Neural crest cell (in vitro differentiated cells): ENCODE measurements around the gene RSPRY1. TPM values are rescaled to one million over a fixed set of nuclear protein-coding genes. Genes with fewer than 3 reads are reported as not detected.

ENCODE experiments used
- DNase-seq: peaks from one replicate; pipeline ENCODE4 v3.0.0; 2021; ENCODE audit warnings: low read depth, mixed read lengths, low spot score
- H3K27ac Mint-ChIP-seq: one replicate; pipeline ENCODE4 v1.8.0; 2021; ENCODE audit warnings: mild to moderate bottlenecking, mixed read lengths; ENCODE audit not compliant: unreplicated experiment
- H3K27me3 Mint-ChIP-seq: 2 replicates; pipeline ENCODE4 v1.8.0; 2021; ENCODE audit warnings: low read depth, mild to moderate bottlenecking, mixed read lengths
- H3K36me3 Mint-ChIP-seq: 2 replicates; pipeline ENCODE4 v1.8.0; 2021; ENCODE audit warnings: low read depth, mild to moderate bottlenecking, mixed read lengths
- H3K4me1 Mint-ChIP-seq: 2 replicates; pipeline ENCODE4 v1.8.0; 2021; ENCODE audit warnings: mixed read lengths
- H3K4me3 Mint-ChIP-seq: one replicate; pipeline ENCODE4 v1.8.0; 2021; ENCODE audit warnings: mild to moderate bottlenecking, mixed read lengths
- H3K9me3 Mint-ChIP-seq: 2 replicates; pipeline ENCODE4 v1.8.0; 2021; ENCODE audit warnings: mixed read lengths
- CTCF ChIP-seq: fragments of 200-600 bp; sonication (generic); conservative IDR thresholded peaks from 2 replicates; pipeline ENCODE4 v1.5.0; 2021; ENCODE audit warnings: antibody characterized with exemption, mild to moderate bottlenecking
- total RNA-seq: library from RNA; stranded (reverse); gene quantifications from 2 replicates; pipeline ENCODE4 v1.2.1, GENCODE V29; 2021

The RSPRY1 gene
- total RNA-seq, 1 donor from 2014 or later: 53.4 TPM

- no peak overlapping the region for H3K4me3 Mint-ChIP-seq
- no peak for TF ChIP-seq CTCF
- DNase-seq: no peak
- peaks cover 4% of the 10 kb centered on the region for H3K4me1 Mint-ChIP-seq
- peaks cover 6% of the 10 kb centered on the region for H3K27me3 Mint-ChIP-seq
- H3K36me3 Mint-ChIP-seq: no peaks in the 10 kb centered on the region
- no peak overlapping the region for H3K27ac Mint-ChIP-seq
- H3K9me3 Mint-ChIP-seq: no peaks in the 10 kb centered on the region
Measured at GRCh38 chr16:57276596-57276995, 90.5 kb downstream of the RSPRY1 start.

- no peak overlapping the region for H3K4me3 Mint-ChIP-seq
- DNase-seq: no peak
- no peaks in the 10 kb centered on the region for H3K36me3 Mint-ChIP-seq
- H3K9me3 Mint-ChIP-seq: no peaks in the 10 kb centered on the region
- no peak overlapping the region for H3K27ac Mint-ChIP-seq
- H3K4me1 Mint-ChIP-seq: peaks cover 4% of the 10 kb centered on the region
- TF ChIP-seq CTCF: no peak
- H3K27me3 Mint-ChIP-seq: peaks cover 15% of the 10 kb centered on the region
Measured at GRCh38 chr16:57277586-57277985, 91.5 kb downstream of the RSPRY1 start.

GRCh38 chr16:57278494-57278893 lies 92.4 kb downstream of the RSPRY1 start:
- Mint-ChIP-seq H3K27ac (peak overlapping the region; percentile 19), H3K27me3 (peaks cover 24% of the 10 kb centered on the region), H3K36me3 (no peaks in the 10 kb centered on the region), H3K4me3 (no peak overlapping the region), H3K4me1 (peaks cover 4% of the 10 kb centered on the region), H3K9me3 (no peaks in the 10 kb centered on the region)
- DNase-seq: no peak
- TF ChIP-seq CTCF: no peak

- Mint-ChIP-seq H3K27me3 (peaks cover 35% of the 10 kb centered on the region), H3K4me3 (no peak overlapping the region), H3K27ac (no peak overlapping the region), H3K4me1 (no peaks in the 10 kb centered on the region), H3K9me3 (no peaks in the 10 kb centered on the region), H3K36me3 (no peaks in the 10 kb centered on the region)
- no peak for TF ChIP-seq CTCF
- DNase-seq: no peak
Measured at GRCh38 chr16:57279780-57280638, 93.9 kb downstream of the RSPRY1 start.

GRCh38 chr16:57281791-57282190 lies 95.7 kb downstream of the RSPRY1 start:
- TF ChIP-seq CTCF: no peak
- no peak overlapping the region for H3K4me3 Mint-ChIP-seq
- H3K9me3 Mint-ChIP-seq: no peaks in the 10 kb centered on the region
- H3K27me3 Mint-ChIP-seq: peaks cover 44% of the 10 kb centered on the region
- no peak overlapping the region for H3K27ac Mint-ChIP-seq
- no peaks in the 10 kb centered on the region for H3K36me3 Mint-ChIP-seq
- DNase-seq: no peak
- H3K4me1 Mint-ChIP-seq: no peaks in the 10 kb centered on the region
